GM13977 (cell line): ENCODE results near the gene HOXC9.

Experiments used
- DNase-seq: peaks from one replicate; pipeline ENCODE4 v3.0.0; 2012; ENCODE audit warnings: low spot score
- in situ Hi-C: fragments of 300-500 bp; cut with MboI; formaldehyde crosslinking; loops from one replicate; pipeline ENCODE4 v1.12.0; 2022; ENCODE audit warnings: low sequenced_read_pairs, low pct_unique_long_range_greater_than_20kb, mixed read lengths, inconsistent platforms; ENCODE audit not compliant: unreplicated experiment
- TF ChIP-seq, protein P1 (sequence below): IDR thresholded peaks from 2 replicates; pipeline ENCODE4 v1.5.1; 2012; ENCODE audit warnings: mild to moderate bottlenecking, control low read depth; ENCODE audit not compliant: insufficient read depth; ENCODE audit errors: extremely low read depth, missing control alignments

HOXC9 gene

DNA sequence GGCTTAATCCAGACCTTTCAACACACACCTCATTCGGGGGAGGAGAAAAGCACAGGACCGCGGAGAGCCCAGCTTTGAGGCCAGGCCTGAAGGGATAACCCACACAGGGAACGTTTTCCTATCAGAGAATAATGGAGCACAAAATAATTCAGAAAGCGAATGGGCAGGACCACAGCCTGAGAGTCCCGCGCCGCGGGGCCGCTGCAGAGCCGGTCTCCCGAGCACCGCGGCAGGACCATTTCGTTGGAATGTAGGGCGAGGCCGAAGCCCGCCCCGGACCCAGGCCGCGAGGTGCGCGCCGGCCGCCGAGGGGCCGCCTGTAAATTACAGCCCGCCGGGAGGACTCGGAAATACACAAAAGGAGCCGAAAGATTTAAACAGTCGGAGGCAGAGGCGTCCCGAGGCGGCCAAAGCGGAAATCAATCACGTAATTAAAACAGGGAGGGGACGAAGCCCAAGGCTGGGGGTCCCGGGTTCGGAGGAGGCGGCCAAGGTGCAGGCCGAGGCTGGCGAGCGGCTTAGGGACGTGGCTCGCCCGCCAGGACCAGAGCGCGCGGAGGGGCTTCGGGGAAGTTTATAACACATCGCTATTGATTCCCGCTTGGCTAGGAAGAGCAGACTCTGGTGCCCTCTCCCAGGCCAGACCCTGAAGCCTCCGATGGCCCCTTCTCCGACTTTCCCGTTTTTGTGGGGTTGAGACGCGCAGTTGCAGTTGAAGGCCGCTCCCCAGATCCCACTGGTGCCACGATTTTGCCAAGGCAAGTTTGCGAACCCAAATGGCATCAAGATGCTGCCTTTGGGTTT is 47.4 kb downstream of the HOXC9 start:
- TF ChIP-seq, protein P1, sequence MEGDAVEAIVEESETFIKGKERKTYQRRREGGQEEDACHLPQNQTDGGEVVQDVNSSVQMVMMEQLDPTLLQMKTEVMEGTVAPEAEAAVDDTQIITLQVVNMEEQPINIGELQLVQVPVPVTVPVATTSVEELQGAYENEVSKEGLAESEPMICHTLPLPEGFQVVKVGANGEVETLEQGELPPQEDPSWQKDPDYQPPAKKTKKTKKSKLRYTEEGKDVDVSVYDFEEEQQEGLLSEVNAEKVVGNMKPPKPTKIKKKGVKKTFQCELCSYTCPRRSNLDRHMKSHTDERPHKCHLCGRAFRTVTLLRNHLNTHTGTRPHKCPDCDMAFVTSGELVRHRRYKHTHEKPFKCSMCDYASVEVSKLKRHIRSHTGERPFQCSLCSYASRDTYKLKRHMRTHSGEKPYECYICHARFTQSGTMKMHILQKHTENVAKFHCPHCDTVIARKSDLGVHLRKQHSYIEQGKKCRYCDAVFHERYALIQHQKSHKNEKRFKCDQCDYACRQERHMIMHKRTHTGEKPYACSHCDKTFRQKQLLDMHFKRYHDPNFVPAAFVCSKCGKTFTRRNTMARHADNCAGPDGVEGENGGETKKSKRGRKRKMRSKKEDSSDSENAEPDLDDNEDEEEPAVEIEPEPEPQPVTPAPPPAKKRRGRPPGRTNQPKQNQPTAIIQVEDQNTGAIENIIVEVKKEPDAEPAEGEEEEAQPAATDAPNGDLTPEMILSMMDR: no peak
- in situ Hi-C loops: loop anchor here (25.0 kb wide), 1 partner anchor 110 kb away; the partner anchor contains the start of gene HOXC13
- no peak for DNase-seq

DNA sequence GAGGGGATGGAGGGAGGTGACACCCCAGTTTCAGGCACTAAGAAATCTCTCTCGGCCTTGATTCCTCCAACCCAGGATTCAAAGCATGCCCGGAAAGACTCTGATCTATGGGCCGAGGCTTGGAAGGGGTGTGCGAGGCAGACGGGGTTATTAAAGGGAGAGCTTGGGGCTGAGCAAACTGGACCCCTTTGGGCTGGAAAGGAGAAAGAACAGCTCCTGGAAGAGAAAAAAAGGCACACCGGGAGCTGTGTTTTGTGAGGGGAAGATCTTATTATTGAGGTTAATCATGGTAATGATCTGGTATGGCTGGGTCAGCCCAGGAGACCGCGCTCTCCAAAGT is 48.0 kb downstream of the HOXC9 start:
- in situ Hi-C loops: loop anchor here (25.0 kb wide), 1 partner anchor 111 kb away; the partner anchor contains the start of gene HOXC13
- no peak for DNase-seq
- TF ChIP-seq, protein P1: no peak

DNA sequence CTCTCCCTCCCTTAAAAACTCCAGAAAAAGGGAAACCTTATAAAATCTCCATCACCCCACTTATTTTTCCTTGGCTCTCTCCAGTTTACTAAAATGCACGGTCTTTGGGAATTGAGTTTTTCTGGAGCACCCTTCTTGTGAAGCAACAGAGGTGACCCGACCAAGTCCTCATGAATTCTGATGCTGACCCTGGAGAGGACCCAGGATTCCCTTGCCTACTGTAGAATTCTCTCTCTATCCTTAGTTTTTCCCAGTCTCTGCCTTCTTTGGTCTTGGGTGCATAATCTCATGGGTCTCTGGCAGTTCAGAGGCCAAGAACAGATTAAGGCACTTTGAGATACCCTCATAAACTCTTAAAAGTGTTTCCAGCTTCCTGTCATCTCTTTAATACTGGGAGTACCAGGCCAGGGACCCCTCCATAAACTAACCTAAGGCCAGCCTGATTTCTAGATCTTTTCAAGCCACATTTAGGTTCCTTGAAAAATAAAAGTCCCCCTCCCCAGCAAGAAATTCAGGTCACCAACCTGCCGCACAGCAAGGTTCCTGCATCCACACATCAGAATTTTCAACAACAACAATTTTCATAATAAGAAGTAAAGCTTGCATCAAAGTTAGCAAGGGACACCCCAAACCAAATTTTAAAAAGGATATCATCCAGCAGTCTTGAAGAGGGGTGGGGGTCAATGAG is 48.6 kb downstream of the HOXC9 start:
- in situ Hi-C loops: loop anchor here (25.0 kb wide), 1 partner anchor 111 kb away; the partner anchor contains the start of gene HOXC13
- TF ChIP-seq, protein P1: no peak
- no peak for DNase-seq

DNA sequence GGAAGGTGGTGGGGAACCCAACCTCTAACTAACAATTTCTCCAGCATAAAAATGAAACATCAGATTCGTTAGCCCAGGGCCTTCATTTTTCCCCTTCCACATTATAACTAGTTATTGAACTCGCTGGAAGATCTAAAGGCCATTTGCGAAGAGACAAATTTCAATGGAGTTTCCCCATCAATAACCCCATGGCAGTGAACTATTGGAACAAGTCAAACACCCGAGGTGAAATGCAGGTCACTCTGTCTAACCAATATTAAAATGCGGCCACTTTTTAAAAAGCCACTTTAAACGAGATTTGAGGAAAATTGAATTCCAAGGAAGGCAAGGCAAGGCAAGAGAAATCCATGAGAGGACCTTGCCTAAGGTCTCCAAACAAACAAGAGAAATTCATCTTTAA is 49.1 kb downstream of the HOXC9 start:
- DNase-seq: no peak
- in situ Hi-C loops: loop anchor here (25.0 kb wide), 1 partner anchor 112 kb away; the partner anchor contains the start of gene HOXC13
- TF ChIP-seq, protein P1: no peak

DNA sequence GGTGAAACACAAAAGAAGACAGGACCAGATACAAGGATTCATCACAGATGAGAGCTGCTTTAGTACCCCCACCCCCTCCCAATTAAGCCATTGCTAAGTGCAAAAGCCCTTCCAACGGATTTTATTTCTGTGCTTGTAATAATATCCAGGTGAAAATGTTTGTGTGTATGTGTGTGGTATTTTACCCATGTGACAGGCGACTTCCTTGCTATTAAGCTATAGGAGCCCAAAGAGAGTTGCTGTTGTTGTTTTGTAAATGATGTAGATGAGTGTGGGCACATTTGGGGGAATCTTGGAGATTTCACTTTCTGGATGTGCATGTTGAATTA is 50.5 kb downstream of the HOXC9 start:
- DNase-seq: no peak
- TF ChIP-seq, protein P1: no peak
- in situ Hi-C loops: no loop called here

DNA sequence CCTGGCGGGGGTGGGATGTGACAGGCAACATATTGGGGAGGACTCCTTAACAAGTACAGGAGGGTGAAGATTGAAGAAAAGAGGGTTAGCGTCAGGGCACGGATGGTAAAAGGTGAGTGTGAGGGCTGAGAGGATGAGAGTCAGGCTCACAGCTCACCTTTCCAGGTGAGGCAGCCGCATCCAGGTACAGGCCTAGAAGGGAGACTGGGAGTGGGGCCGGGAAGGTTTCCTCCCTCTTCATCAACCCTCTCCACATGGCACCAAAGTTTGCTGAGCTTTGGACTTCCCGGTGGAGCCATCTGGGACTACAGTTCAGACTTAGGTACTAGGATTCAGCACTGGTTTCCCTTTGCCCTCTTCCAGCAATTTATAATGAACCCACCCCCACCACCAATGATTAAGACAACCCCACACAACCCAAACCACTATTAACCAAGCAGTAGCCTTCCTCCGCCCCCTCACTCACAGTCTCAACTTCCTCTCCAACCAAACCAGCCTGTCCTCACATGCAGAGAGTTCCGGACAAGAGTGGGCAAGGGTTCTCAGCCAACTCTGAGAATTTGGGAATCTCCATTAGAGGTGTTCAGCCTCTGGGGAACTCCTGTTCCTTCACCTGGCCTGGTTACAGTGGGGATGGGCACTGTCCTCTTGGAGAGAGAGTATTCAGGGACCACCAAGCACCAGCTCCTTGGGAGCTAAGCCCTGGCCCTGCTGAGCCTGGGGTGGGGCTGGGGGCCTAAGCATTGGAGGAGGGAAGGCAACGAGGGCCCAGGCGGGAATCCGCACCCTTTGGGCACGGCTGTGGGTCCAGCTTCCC is 51.3 kb downstream of the HOXC9 start:
- no peak for DNase-seq
- TF ChIP-seq, protein P1: no peak
- in situ Hi-C loops: no loop called here
